Left lung (tissue), 10 donors: ENCODE results near the gene AGO3. TPM values are rescaled to one million over a fixed set of nuclear protein-coding genes. Genes with fewer than 3 reads are reported as not detected.

Experiments
- ATAC-seq: fragments of 200-7000 bp; cut with Tn5 transposase; one replicate; pipeline ENCODE4 v1.9.1; 2020; ENCODE audit warnings: moderate library complexity
- DNase-seq, 4 donors: peaks; one replicate each; pipeline ENCODE4 v3.0.0-alpha.2; 2013 to 2020
- H3K27ac ChIP-seq, 2 donors: fragments of 200-600 bp; sonication (generic) in 1 of 2; one replicate each; pipeline versions ENCODE4 v1.5.0 to v1.8.0; 2020 to 2021
- H3K27me3 ChIP-seq, 2 donors: fragments of 200-600 bp; sonication (generic) in 1 of 2; one replicate each; pipeline versions ENCODE4 v1.5.0 to v1.8.0; 2020 to 2021
- H3K36me3 ChIP-seq, 2 donors: fragments of 200-600 bp; sonication (generic) in 1 of 2; one replicate each; pipeline versions ENCODE4 v1.5.0 to v1.8.0; 2020 to 2021
- H3K4me1 ChIP-seq, 2 donors: fragments of 200-600 bp; one replicate each; pipeline ENCODE4 v1.8.0; 2021
- H3K4me3 ChIP-seq, 2 donors: fragments of 200-600 bp; sonication (generic) in 1 of 2; one replicate each; pipeline versions ENCODE4 v1.5.0 to v1.8.0; 2020 to 2021; ENCODE audit warnings: mild to moderate bottlenecking in 1 of 2
- H3K9me3 ChIP-seq, 2 donors: fragments of 200-600 bp; sonication (generic) in 1 of 2; one replicate each; pipeline versions ENCODE4 v1.5.0 to v1.8.0; 2020 to 2021
- intact Hi-C, 2 donors: fragments of 100-400 bp; cut with DNase I; formaldehyde crosslinking; loops; one replicate each; pipeline versions ENCODE4 v1.11.2 to v1.14.2; 2022
- polyA plus RNA-seq, 6 donors: library from polyadenylated mRNA; unstranded; fragments of 120-200 nt; gene quantifications; one replicate each; pipeline ENCODE4 v1.2.1, GENCODE V29; 2013; ENCODE audit not compliant: insufficient read length in 6 of 6
- total RNA-seq, 2 donors: library from RNA; stranded (reverse); fragmentation: NEBNext Ultra II Directional; extraction: Animal tissue kit (Norgen Biotek cat#: 25700); gene quantifications; one replicate each; pipeline ENCODE4 v1.2.1, GENCODE V29; 2021
- TF ChIP-seq, protein P1 (sequence below), 2 donors: fragments of 200-600 bp; sonication (generic) in 1 of 2; IDR thresholded peaks; one replicate each; pipeline versions ENCODE4 v1.5.0 to v1.8.0; 2021; ENCODE audit warnings: antibody characterized with exemption in 2 of 2
- donor health status: DM: no; HTN: yes; CAD: no.
- donor health status: DM: no; HTN: no; CAD: no.

Gene AGO3
- total and polyA plus RNA-seq, 8 donors = 18.7 to 30.1 (median 21.9) TPM

DNA sequence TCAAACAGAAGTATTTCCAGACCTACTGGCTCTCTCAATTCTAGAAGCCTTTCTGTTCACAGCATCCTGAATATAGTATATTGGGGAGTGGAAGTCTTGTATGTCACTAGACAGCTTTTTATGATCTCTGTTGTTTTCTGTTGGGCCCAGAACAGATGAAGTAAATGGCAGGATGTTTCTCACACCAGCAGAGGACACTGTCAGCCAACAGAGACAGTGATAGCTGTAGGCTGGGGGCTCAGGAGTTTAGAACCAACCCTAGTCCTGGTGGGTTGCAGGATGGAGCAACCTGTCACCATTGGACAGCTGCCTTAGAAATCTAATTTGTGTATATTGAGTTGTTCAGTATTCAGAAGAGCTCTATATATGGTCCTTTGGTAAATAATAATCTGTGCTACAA is 31.0 kb upstream of the AGO3 start:
- Histone ChIP-seq H3K4me3 (no peak overlapping the region), H3K4me1 (no peaks in the 10 kb centered on the region), H3K27me3 (no peaks in the 10 kb centered on the region), H3K9me3 (no peaks in the 10 kb centered on the region), H3K27ac (no peak overlapping the region), H3K36me3 (peaks cover 0 to 94% of the 10 kb centered on the region in 2 donors)
- DNase-seq = no peak
- intact Hi-C loops = no loop called here
- TF ChIP-seq, protein P1, sequence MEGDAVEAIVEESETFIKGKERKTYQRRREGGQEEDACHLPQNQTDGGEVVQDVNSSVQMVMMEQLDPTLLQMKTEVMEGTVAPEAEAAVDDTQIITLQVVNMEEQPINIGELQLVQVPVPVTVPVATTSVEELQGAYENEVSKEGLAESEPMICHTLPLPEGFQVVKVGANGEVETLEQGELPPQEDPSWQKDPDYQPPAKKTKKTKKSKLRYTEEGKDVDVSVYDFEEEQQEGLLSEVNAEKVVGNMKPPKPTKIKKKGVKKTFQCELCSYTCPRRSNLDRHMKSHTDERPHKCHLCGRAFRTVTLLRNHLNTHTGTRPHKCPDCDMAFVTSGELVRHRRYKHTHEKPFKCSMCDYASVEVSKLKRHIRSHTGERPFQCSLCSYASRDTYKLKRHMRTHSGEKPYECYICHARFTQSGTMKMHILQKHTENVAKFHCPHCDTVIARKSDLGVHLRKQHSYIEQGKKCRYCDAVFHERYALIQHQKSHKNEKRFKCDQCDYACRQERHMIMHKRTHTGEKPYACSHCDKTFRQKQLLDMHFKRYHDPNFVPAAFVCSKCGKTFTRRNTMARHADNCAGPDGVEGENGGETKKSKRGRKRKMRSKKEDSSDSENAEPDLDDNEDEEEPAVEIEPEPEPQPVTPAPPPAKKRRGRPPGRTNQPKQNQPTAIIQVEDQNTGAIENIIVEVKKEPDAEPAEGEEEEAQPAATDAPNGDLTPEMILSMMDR (IDR thresholded peaks at IDR 0.05) = no peak
- ATAC-seq = no peak

DNA sequence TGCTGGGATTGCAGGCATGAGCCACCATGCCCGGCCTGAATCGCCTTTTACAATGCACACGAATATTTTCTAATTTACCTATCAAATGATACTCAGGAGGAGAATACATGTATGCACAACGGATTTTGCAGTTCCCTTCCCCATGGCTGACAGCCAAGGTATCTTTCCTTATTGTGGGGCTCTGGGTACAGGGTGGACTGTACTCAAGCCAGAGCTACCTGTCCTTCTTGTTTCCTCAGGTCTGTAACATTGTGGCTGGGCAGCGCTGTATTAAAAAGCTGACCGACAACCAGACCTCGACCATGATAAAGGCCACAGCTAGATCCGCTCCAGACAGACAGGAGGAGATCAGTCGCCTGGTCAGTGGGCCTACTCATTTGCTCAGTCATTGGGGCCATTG is 29.7 kb upstream of the AGO3 start:
- Histone ChIP-seq H3K4me3 (no peak overlapping the region), H3K27ac (no peak overlapping the region), H3K36me3 (peaks cover 0 to 94% of the 10 kb centered on the region in 2 donors), H3K4me1 (no peaks in the 10 kb centered on the region), H3K9me3 (no peaks in the 10 kb centered on the region), H3K27me3 (no peaks in the 10 kb centered on the region)
- ATAC-seq = no peak
- intact Hi-C loops = no loop called here
- DNase-seq = no peak
- TF ChIP-seq, protein P1 (IDR thresholded peaks at IDR 0.05) = no peak

DNA sequence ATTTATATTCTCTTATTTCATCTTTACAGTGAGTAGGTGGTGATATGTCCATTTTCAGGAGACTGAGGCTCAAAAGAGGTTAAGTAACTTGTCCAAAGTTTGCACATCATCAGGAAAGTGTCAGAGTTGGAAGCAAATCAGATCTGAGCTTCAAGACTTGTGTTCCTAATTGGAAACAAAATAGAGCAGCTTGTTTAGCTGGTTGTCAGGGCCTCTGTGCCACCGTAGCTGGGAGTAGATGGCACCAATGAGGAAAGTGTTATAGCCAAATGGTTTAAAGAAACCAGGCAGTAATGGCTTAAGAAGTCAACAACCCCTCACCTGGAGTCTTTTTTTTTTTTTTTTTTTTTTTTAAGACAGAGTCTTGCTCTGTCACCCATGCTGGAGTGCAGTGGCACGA is 28.2 kb upstream of the AGO3 start:
- TF ChIP-seq, protein P1 (IDR thresholded peaks at IDR 0.05) = no peak
- no peak for ATAC-seq
- H3K9me3 ChIP-seq = no peaks in the 10 kb centered on the region

DNA sequence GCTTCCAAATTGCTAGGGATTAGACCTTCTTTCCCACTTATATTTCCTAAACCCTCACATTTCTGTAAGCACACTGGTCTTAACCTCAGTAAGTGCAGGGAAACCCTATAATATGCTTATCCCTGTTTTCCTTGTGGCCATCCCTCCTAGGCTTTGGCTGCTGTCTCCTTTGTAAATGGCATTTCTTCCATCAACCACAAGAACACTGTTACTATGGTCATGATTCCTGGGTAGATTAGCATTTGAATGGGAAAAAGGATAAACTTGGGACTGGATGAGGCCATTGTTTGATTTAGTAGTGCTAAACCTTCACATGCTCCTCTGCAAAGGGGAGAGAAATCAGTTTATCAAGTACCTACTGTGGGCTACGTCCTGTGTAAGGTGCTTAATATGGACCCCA is 16.2 kb upstream of the AGO3 start:
- no peaks in the 10 kb centered on the region for H3K4me1 ChIP-seq
- TF ChIP-seq, protein P1 (IDR thresholded peaks at IDR 0.05) = no peak
- ATAC-seq = no peak
- no peak for DNase-seq
- H3K36me3 ChIP-seq = peaks cover 0 to 98% of the 10 kb centered on the region in 2 donors
- no peak overlapping the region for H3K4me3 ChIP-seq
- H3K27ac ChIP-seq = no peak overlapping the region
- intact Hi-C loops = no loop called here
- H3K27me3 ChIP-seq = no peaks in the 10 kb centered on the region
- H3K9me3 ChIP-seq = no peaks in the 10 kb centered on the region

More for the DNA sequence above, 28.2 kb upstream of the AGO3 start:
- Histone ChIP-seq H3K36me3 (peaks cover 0 to 94% of the 10 kb centered on the region in 2 donors), H3K4me3 (no peak overlapping the region), H3K4me1 (no peaks in the 10 kb centered on the region), H3K27me3 (no peaks in the 10 kb centered on the region), H3K27ac (no peak overlapping the region)
- intact Hi-C loops = no loop called here
- no peak for DNase-seq

DNA sequence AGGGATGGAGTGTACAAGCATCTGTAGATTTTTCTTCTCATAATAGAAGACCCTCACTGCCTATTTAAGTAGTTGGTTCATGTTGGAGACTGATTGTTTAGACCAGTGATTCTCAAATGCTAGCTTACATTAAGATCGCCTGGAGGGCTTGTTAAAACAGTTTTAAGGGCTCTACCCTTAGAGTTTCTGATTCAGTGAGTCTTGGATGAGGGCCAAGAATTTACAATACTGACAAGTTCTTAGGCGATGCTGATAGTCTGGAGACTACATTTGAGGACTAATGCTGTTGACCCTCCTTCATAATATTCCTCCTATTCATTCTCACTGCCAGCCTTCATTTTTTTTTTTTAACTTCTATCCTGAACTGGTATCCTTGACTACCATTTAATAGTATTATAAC is 15.2 kb upstream of the AGO3 start:
- Histone ChIP-seq H3K9me3 (no peaks in the 10 kb centered on the region), H3K4me1 (no peaks in the 10 kb centered on the region), H3K27ac (no peak overlapping the region), H3K4me3 (no peak overlapping the region), H3K27me3 (no peaks in the 10 kb centered on the region), H3K36me3 (peaks cover 0 to 98% of the 10 kb centered on the region in 2 donors)
- ATAC-seq (no peak), DNase-seq (no peak)
- TF ChIP-seq, protein P1 (IDR thresholded peaks at IDR 0.05) = no peak
- intact Hi-C loops = no loop called here
